ENCODE data around the gene TUG1.

- no peak for TF ChIP-seq POLR2A (IDR thresholded peaks at IDR 0.05)
- TF ChIP-seq CTCF (IDR thresholded peaks at IDR 0.05 in 4 of 5, conservative IDR thresholded peaks at IDR 0.05 in 1 of 5) = no peak
Measured at GRCh38 chr22:30941363-30941740, 27.7 kb upstream of the TUG1 start.

Data from gastrocnemius medialis (tissue), 4 donors.